ENCODE data around the gene MFNG. TPM values are rescaled to one million over a fixed set of nuclear protein-coding genes. Genes with fewer than 3 reads are reported as not detected.

MFNG gene
- total RNA-seq, 1 donor from 2014 or later = 3.2 TPM

GRCh38 chr22:37491106-37491505, 4.9 kb upstream of the MFNG start:
- peaks cover 22% of the 10 kb centered on the region for H3K4me1 Mint-ChIP-seq (ENCODE audit: low read depth)
- no peaks in the 10 kb centered on the region for H3K9me3 Mint-ChIP-seq (ENCODE audit: low read depth)
- H3K27ac Mint-ChIP-seq = no peak overlapping the region
- H3K36me3 Mint-ChIP-seq (ENCODE audit: insufficient read depth) = peaks cover 29% of the 10 kb centered on the region
- H3K4me3 Mint-ChIP-seq (ENCODE audit: low read depth) = no peak overlapping the region
- no peak for DNase-seq (ENCODE audit: low spot score, unreplicated experiment)
- H3K27me3 Mint-ChIP-seq = no peaks in the 10 kb centered on the region
- no peak for TF ChIP-seq CTCF (IDR thresholded peaks at IDR 0.05; ENCODE audit: unreplicated experiment)

- no peak for TF ChIP-seq CTCF (IDR thresholded peaks at IDR 0.05; ENCODE audit: unreplicated experiment)
- Mint-ChIP-seq H3K36me3 (ENCODE audit: insufficient read depth) (peaks cover 21% of the 10 kb centered on the region), H3K27me3 (no peaks in the 10 kb centered on the region), H3K27ac (no peak overlapping the region), H3K9me3 (ENCODE audit: low read depth) (no peaks in the 10 kb centered on the region), H3K4me3 (ENCODE audit: low read depth) (no peak overlapping the region), H3K4me1 (ENCODE audit: low read depth) (peaks cover 22% of the 10 kb centered on the region)
- DNase-seq (ENCODE audit: low spot score, unreplicated experiment) = no peak
Measured at GRCh38 chr22:37489983-37490382, 3.8 kb upstream of the MFNG start.

- H3K9me3 Mint-ChIP-seq (ENCODE audit: low read depth) = no peaks in the 10 kb centered on the region
- H3K36me3 Mint-ChIP-seq (ENCODE audit: insufficient read depth) = peaks cover 18% of the 10 kb centered on the region
- H3K4me3 Mint-ChIP-seq (ENCODE audit: low read depth) = no peak overlapping the region
- peaks cover 2% of the 10 kb centered on the region for H3K27me3 Mint-ChIP-seq
- H3K27ac Mint-ChIP-seq = no peak overlapping the region
- no peak for TF ChIP-seq CTCF (IDR thresholded peaks at IDR 0.05; ENCODE audit: unreplicated experiment)
- no peak for DNase-seq (ENCODE audit: low spot score, unreplicated experiment)
- H3K4me1 Mint-ChIP-seq (ENCODE audit: low read depth) = peaks cover 24% of the 10 kb centered on the region
Measured at GRCh38 chr22:37488337-37489135, 2.4 kb upstream of the MFNG start.

- Mint-ChIP-seq H3K27me3 (peaks cover 7% of the 10 kb centered on the region), H3K36me3 (ENCODE audit: insufficient read depth) (peaks cover 10% of the 10 kb centered on the region), H3K4me3 (ENCODE audit: low read depth) (no peak overlapping the region), H3K27ac (peak overlapping the region; percentile 34), H3K4me1 (ENCODE audit: low read depth) (peaks cover 25% of the 10 kb centered on the region), H3K9me3 (ENCODE audit: low read depth) (no peaks in the 10 kb centered on the region)
- no peak for TF ChIP-seq CTCF (IDR thresholded peaks at IDR 0.05; ENCODE audit: unreplicated experiment)
- no peak for DNase-seq (ENCODE audit: low spot score, unreplicated experiment)
Measured at GRCh38 chr22:37487571-37487970, 1.4 kb upstream of the MFNG start.

- Mint-ChIP-seq H3K36me3 (ENCODE audit: insufficient read depth) (peaks cover 10% of the 10 kb centered on the region), H3K4me1 (ENCODE audit: low read depth) (peaks cover 25% of the 10 kb centered on the region), H3K27me3 (peaks cover 7% of the 10 kb centered on the region), H3K4me3 (ENCODE audit: low read depth) (no peak overlapping the region), H3K27ac (peak overlapping the region; percentile 34), H3K9me3 (ENCODE audit: low read depth) (no peaks in the 10 kb centered on the region)
- DNase-seq (ENCODE audit: low spot score, unreplicated experiment) = no peak
- TF ChIP-seq CTCF (IDR thresholded peaks at IDR 0.05; ENCODE audit: unreplicated experiment) = no peak
Measured at GRCh38 chr22:37487129-37487528, 945 bp upstream of the MFNG start.
